IgD-negative memory B cell (primary cell): Measurements from ENCODE around the gene COL16A1. TPM values are rescaled to one million over a fixed set of nuclear protein-coding genes. Genes with fewer than 3 reads are reported as not detected.
"Not testable (repeated sequence)": the region's sequence is repeated elsewhere in the genome, so short reads cannot be mapped to it uniquely, and the experiment has no call there.

Experiments
- H3K27ac Mint-ChIP-seq, 3 donors: one replicate each; pipeline ENCODE4 v1.8.0; 2020 to 2022; ENCODE audit warnings: mild to moderate bottlenecking in 3 of 3, mixed read lengths in 3 of 3, moderate library complexity in 1 of 3
- H3K27me3 Mint-ChIP-seq: one replicate; pipeline ENCODE4 v1.8.0; 2021; ENCODE audit warnings: mixed read lengths
- H3K36me3 Mint-ChIP-seq: one replicate; pipeline ENCODE4 v1.8.0; 2020; ENCODE audit warnings: mild to moderate bottlenecking, mixed read lengths
- H3K4me1 Mint-ChIP-seq, 3 donors: one replicate each; pipeline ENCODE4 v1.8.0; 2020 to 2022; ENCODE audit warnings: mixed read lengths in 3 of 3, mild to moderate bottlenecking in 1 of 3
- H3K4me3 Mint-ChIP-seq, 4 donors: one replicate each; pipeline ENCODE4 v1.8.0; 2020 to 2022; ENCODE audit warnings: mild to moderate bottlenecking in 4 of 4, mixed read lengths in 4 of 4, moderate library complexity in 3 of 4
- H3K9me3 Mint-ChIP-seq, 3 donors: one replicate each; pipeline ENCODE4 v1.8.0; 2020 to 2021; ENCODE audit warnings: mixed read lengths in 3 of 3, mild to moderate bottlenecking in 1 of 3
- polyA plus RNA-seq: library from polyadenylated mRNA; unstranded; fragments of 300-500 nt; fragmentation: Illumina TruSeq; gene quantifications from one replicate; pipeline ENCODE4 v1.2.3, GENCODE V29; 2021

COL16A1 gene
- polyA plus RNA-seq, 1 donor from 2014 or later: not detected

GRCh38 chr1:31725777-31726535, 22.1 kb upstream of the COL16A1 start:
- Mint-ChIP-seq H3K9me3 (peaks cover 0 to 3% (median 0%) of the 10 kb centered on the region in 3 donors), H3K4me3 (no peak overlapping the region), H3K27ac (no peak overlapping the region), H3K27me3 (peaks cover 7% of the 10 kb centered on the region), H3K4me1 (peaks cover 0 to 4% (median 3%) of the 10 kb centered on the region in 3 donors), H3K36me3 (no peaks in the 10 kb centered on the region)

DNA sequence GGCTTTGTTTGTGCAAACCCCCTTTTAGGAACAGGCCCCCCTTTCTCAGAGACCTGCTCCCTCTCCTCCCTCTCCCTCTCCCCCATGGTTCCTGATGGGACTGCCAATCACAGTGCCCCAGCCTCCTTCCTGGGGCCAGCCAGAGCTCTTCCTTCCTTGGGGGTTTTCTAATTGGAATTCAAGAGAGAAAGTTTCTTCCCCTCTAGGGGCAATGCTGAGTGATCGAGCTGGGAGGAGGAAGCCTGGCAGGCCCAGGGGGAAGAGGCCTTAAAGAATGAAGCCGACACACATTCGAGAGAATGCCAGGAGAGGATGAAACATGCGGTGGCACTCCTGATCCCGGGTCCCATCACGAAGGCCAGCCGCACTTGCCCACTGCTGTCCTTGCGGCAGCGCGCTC, 21.3 kb upstream of the COL16A1 start:
- Mint-ChIP-seq H3K27ac (no peak overlapping the region), H3K27me3 (peaks cover 11% of the 10 kb centered on the region), H3K36me3 (no peaks in the 10 kb centered on the region), H3K4me1 (peaks cover 0 to 4% (median 3%) of the 10 kb centered on the region in 3 donors), H3K4me3 (no peak overlapping the region), H3K9me3 (peaks cover 0 to 3% (median 0%) of the 10 kb centered on the region in 3 donors)

DNA sequence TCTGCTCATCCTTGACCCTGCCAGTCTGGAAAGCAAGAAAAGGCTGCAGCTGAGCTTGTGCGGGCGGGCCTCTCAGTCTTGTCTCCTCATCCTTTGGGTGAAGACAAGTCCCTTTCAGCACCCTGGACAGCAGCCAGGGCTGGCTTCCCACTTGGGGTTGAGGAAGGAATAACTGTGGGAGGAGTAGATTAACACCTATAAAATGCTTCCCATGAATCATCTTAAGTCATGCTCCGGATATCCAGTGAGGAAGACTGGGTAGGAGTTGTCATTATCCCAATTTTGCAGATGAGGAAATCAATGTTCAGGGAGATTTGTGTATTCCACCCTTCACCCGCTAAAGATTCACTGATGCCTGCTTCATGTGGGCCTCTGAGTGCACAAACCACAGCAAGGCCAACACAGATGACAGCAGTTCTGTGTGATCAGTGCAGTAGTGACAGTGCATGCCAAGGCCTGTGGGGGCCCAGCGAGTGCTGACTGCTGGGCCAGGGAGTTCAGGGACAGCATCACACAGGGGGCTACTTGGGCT, 20.1 kb upstream of the COL16A1 start:
- no peak overlapping the region for H3K27ac Mint-ChIP-seq
- H3K9me3 Mint-ChIP-seq: peaks cover 0 to 3% (median 0%) of the 10 kb centered on the region in 3 donors
- H3K4me1 Mint-ChIP-seq: peaks cover 0 to 4% (median 3%) of the 10 kb centered on the region in 3 donors

DNA sequence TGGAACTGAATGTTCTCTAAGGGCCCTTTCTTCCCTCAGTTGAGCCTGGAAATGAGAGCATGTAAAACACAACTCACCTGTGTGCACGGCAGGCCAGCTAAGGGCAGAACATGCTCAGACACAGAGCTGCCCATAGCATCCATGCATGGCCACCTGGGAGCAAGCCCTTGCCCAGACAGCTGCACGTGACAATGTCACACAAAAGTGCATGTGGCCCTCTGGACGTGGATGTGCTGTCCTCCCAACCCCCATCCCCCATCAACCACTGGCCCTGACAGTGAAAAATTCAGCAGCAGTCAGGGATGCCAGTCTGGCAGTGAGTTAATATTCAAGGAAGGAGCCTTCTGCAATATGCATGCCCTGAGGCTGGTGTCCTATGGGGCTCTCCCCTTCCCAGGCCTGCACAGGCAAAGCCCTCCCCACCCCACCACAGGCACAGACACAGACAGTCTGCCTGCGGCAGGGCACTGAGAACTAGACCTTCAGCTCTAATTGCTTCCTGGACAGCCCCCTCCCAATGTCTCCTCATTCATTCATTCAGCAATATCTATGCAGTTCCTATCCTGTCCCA, 14.6 kb upstream of the COL16A1 start:
- H3K4me1 Mint-ChIP-seq: peaks cover 5 to 9% (median 7%) of the 10 kb centered on the region in 3 donors
- H3K36me3 Mint-ChIP-seq: no peaks in the 10 kb centered on the region
- no peak overlapping the region for H3K4me3 Mint-ChIP-seq
- H3K27ac Mint-ChIP-seq: peak overlapping the region in 1 of 3 donors; percentile 6
- H3K27me3 Mint-ChIP-seq: peaks cover 31% of the 10 kb centered on the region
- peaks cover 0 to 3% (median 0%) of the 10 kb centered on the region in 3 donors for H3K9me3 Mint-ChIP-seq

More for the DNA sequence above, 20.1 kb upstream of the COL16A1 start:
- Mint-ChIP-seq H3K36me3 (no peaks in the 10 kb centered on the region), H3K27me3 (peaks cover 12% of the 10 kb centered on the region), H3K4me3 (no peak overlapping the region)

DNA sequence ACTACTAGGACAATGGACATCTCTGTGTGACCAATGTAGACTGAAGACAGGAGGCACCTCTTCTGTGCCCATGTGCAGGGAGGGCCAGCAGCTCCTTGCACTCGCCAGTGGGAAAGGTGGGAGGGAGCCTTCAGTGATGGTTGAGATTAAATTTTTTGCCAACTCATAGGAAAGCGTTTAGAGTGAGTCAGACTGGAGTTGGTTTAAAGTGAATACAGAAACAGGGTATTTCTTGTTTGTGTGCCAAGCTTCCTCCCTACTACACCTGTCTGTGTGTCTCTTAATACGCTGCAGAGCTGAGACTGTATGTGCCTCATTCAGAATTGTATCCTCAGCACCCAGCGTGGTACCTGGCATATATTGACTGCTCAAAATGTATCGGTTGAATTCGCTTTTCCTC, 13.5 kb upstream of the COL16A1 start:
- Mint-ChIP-seq H3K4me3 (peak overlapping the region in 2 of 4 donors; percentile 48 to 56), H3K4me1 (peaks cover 7 to 10% (median 9%) of the 10 kb centered on the region in 3 donors), H3K27ac (no peak overlapping the region), H3K27me3 (peaks cover 32% of the 10 kb centered on the region), H3K36me3 (no peaks in the 10 kb centered on the region), H3K9me3 (peaks cover 0 to 3% (median 0%) of the 10 kb centered on the region in 3 donors)

GRCh38 chr1:31715873-31716220, 12.0 kb upstream of the COL16A1 start:
- no peak overlapping the region for H3K27ac Mint-ChIP-seq
- H3K27me3 Mint-ChIP-seq: peaks cover 30% of the 10 kb centered on the region
- no peaks in the 10 kb centered on the region for H3K9me3 Mint-ChIP-seq
- H3K36me3 Mint-ChIP-seq: peaks cover 2% of the 10 kb centered on the region
- H3K4me1 Mint-ChIP-seq: peaks cover 7 to 10% (median 9%) of the 10 kb centered on the region in 3 donors
- peak overlapping the region in 1 of 4 donors; percentile 92 for H3K4me3 Mint-ChIP-seq

- H3K27me3 Mint-ChIP-seq: peaks cover 26% of the 10 kb centered on the region
- peaks cover 7 to 10% (median 9%) of the 10 kb centered on the region in 3 donors for H3K4me1 Mint-ChIP-seq
- peaks cover 2% of the 10 kb centered on the region for H3K36me3 Mint-ChIP-seq
- no peaks in the 10 kb centered on the region for H3K9me3 Mint-ChIP-seq
- H3K27ac Mint-ChIP-seq: peak overlapping the region in 1 of 3 donors; percentile 44
- H3K4me3 Mint-ChIP-seq: peak overlapping the region; percentile 74 to 92 (median 86)
Measured at GRCh38 chr1:31715087-31715872, 11.5 kb upstream of the COL16A1 start.

- Mint-ChIP-seq H3K4me3 (peak overlapping the region; percentile 71 to 92 (median 85)), H3K36me3 (peaks cover 2% of the 10 kb centered on the region), H3K27me3 (peaks cover 26% of the 10 kb centered on the region), H3K27ac (no peak overlapping the region), H3K4me1 (peaks cover 7 to 10% (median 9%) of the 10 kb centered on the region in 3 donors), H3K9me3 (no peaks in the 10 kb centered on the region)
Measured at GRCh38 chr1:31714442-31715086, 10.7 kb upstream of the COL16A1 start.

DNA sequence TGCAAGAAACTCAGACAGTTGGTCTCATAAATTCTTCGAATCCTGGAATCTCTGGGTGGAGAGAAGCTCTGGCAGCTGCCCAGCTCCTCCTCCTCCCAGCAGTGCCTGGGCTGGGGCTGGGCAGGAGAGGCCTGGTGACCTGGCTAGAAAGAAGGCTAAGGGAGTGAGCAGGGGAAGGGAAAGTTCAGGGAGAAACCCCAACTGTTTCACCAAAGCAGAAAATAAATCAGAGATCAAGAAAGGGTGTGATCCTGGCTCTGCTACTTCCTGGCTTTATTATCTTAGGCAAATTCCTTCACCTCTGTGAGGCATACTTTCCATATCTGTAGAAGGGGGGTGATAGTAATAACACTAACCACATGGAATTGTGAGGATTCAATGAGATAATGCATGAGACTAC, 8.8 kb upstream of the COL16A1 start:
- Mint-ChIP-seq H3K27me3 (peaks cover 30% of the 10 kb centered on the region), H3K4me3 (peak overlapping the region in 1 of 4 donors; percentile 52), H3K4me1 (peaks cover 9 to 14% (median 13%) of the 10 kb centered on the region in 3 donors), H3K27ac (peak overlapping the region in 1 of 3 donors; percentile 77), H3K36me3 (peaks cover 2% of the 10 kb centered on the region), H3K9me3 (no peaks in the 10 kb centered on the region)

- peaks cover 2% of the 10 kb centered on the region for H3K36me3 Mint-ChIP-seq
- H3K27ac Mint-ChIP-seq: no peak overlapping the region
- peaks cover 32% of the 10 kb centered on the region for H3K27me3 Mint-ChIP-seq
- no peak overlapping the region for H3K4me3 Mint-ChIP-seq
- peaks cover 12 to 16% (median 16%) of the 10 kb centered on the region in 3 donors for H3K4me1 Mint-ChIP-seq
- H3K9me3 Mint-ChIP-seq: no peaks in the 10 kb centered on the region
Measured at GRCh38 chr1:31712068-31712467, 8.3 kb upstream of the COL16A1 start.

- no peaks in the 10 kb centered on the region for H3K9me3 Mint-ChIP-seq
- peaks cover 2% of the 10 kb centered on the region for H3K36me3 Mint-ChIP-seq
- H3K4me3 Mint-ChIP-seq: no peak overlapping the region
- peak overlapping the region in 1 of 3 donors; percentile 32 for H3K27ac Mint-ChIP-seq
- H3K27me3 Mint-ChIP-seq: peaks cover 36% of the 10 kb centered on the region
- H3K4me1 Mint-ChIP-seq: peaks cover 15 to 29% (median 20%) of the 10 kb centered on the region in 3 donors
Measured at GRCh38 chr1:31708324-31708723, 4.5 kb upstream of the COL16A1 start.

- Mint-ChIP-seq H3K9me3 (no peaks in the 10 kb centered on the region), H3K27ac (peak overlapping the region in 1 of 3 donors; percentile 54), H3K36me3 (peaks cover 2% of the 10 kb centered on the region), H3K27me3 (peaks cover 39% of the 10 kb centered on the region), H3K4me1 (peaks cover 15 to 24% (median 20%) of the 10 kb centered on the region in 3 donors), H3K4me3 (peak overlapping the region in 1 of 4 donors; percentile 17)
Measured at GRCh38 chr1:31707711-31708110, 3.9 kb upstream of the COL16A1 start.

DNA sequence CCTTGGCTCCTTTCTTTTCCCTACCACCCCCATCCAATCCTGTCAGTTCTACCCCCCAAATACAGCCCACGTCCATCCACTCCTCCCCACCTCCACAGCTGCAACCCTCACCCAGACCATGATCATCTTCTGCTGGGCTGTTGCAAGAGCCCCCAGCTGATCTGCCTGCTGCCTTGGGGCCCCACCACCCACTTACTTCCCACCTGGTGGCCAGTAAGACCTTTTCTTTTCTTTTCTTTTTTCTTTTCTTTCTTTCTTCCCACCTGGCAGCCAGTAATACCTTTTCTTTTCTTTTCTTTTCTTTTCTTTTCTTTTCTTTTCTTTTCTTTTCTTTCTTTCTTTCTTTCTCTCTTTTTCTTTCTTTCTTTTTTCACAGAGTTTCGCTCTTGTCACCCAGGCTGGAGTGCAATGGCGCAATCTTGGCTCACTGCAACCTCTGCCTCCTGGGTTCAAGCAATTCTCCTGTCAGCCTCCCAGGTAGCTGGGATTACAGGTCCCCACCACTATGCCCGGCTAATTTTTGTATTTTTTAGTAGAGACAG, 3.3 kb upstream of the COL16A1 start:
- Mint-ChIP-seq H3K4me1 (peaks cover 15 to 24% (median 20%) of the 10 kb centered on the region in 3 donors), H3K4me3 (peak overlapping the region in 2 of 4 donors; percentile 23 to 30), H3K27ac (peak overlapping the region in 2 of 3 donors; percentile 53 to 54), H3K27me3 (peaks cover 36% of the 10 kb centered on the region)
- H3K9me3 Mint-ChIP-seq, H3K36me3 Mint-ChIP-seq: not testable (repeated sequence)
